ENCODE measurements around the gene PDE10A. TPM values are rescaled to one million over a fixed set of nuclear protein-coding genes. Genes with fewer than 3 reads are reported as not detected.

PDE10A gene
- total RNA-seq, 6 donors from 2014 or later, result 0.89 to 4.9 (median 1.4) TPM

DNA sequence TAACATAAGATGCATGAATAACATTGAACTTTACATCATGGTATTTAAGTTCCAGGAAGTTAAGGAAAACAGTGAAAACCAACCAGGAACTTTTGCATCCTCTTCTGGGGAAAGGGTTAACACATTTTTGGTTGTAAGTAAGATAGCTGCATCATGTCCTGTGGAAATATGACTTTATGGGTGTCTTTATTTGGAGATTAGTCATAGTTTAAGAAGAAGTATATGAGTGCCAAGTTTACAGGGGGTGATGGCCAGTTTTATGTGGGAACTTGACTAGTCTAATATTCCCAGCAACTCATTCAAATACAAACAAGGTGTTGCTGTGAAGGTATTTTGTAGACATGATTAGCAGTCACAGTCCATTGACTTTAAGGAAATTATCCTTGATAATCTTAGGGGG, 78.0 kb downstream of the PDE10A start:
- no peak for ATAC-seq (ENCODE audit: low FRiP score in 2 of 2)
- TF ChIP-seq POLR2A (IDR thresholded peaks at IDR 0.05), result no peak
- no peak for TF ChIP-seq EP300 (IDR thresholded peaks at IDR 0.05)
- no peak for TF ChIP-seq POLR2AphosphoS5 (IDR thresholded peaks at IDR 0.05)
- TF ChIP-seq, protein P1, sequence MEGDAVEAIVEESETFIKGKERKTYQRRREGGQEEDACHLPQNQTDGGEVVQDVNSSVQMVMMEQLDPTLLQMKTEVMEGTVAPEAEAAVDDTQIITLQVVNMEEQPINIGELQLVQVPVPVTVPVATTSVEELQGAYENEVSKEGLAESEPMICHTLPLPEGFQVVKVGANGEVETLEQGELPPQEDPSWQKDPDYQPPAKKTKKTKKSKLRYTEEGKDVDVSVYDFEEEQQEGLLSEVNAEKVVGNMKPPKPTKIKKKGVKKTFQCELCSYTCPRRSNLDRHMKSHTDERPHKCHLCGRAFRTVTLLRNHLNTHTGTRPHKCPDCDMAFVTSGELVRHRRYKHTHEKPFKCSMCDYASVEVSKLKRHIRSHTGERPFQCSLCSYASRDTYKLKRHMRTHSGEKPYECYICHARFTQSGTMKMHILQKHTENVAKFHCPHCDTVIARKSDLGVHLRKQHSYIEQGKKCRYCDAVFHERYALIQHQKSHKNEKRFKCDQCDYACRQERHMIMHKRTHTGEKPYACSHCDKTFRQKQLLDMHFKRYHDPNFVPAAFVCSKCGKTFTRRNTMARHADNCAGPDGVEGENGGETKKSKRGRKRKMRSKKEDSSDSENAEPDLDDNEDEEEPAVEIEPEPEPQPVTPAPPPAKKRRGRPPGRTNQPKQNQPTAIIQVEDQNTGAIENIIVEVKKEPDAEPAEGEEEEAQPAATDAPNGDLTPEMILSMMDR (IDR thresholded peaks at IDR 0.05), result no peak
- peaks cover 0 to 4% (median 0%) of the 10 kb centered on the region in 4 donors for H3K9me3 ChIP-seq

DNA sequence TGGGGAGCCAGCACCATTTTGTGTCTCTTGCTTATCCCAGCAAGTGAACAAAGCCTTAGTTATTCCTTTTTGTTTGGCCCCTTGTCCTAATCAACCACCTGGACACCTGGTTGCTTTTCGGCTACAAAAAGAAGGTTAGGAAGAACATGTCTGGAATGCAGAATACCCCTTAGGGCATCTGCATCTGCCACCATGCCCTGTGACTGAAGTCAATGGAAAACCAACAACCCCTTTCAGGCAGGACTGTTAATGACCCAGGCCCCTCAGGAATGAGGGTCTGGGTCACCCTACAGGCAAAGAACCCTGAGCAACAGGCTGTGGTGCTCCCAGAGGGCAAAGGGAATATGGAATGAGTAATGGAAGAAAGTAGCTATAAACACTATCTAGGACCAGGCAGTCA, 78.5 kb downstream of the PDE10A start:
- H3K4me1 ChIP-seq, result no peaks in the 10 kb centered on the region
- H3K9me3 ChIP-seq, result peaks cover 0 to 4% (median 0%) of the 10 kb centered on the region in 4 donors
- WGBS, 2 donors, result 95% methylated on average over 1 of the region's 1 CpG; no CpG with 5 or more reads in 1 of the 2 donors
- H3K4me3 ChIP-seq, result no peak overlapping the region
- H3K36me3 ChIP-seq, result no peaks in the 10 kb centered on the region
- no peaks in the 10 kb centered on the region for H3K27me3 ChIP-seq
- no peak for DNase-seq
- no peak for ATAC-seq (ENCODE audit: low FRiP score in 2 of 2)
- H3K27ac ChIP-seq, result no peak overlapping the region
- TF ChIP-seq POLR2AphosphoS5 (IDR thresholded peaks at IDR 0.05) (no peak), EP300 (IDR thresholded peaks at IDR 0.05) (no peak), POLR2A (IDR thresholded peaks at IDR 0.05) (no peak)
- TF ChIP-seq, protein P1 (IDR thresholded peaks at IDR 0.05), result no peak

More for the DNA sequence above, 78.0 kb downstream of the PDE10A start:
- Histone ChIP-seq H3K4me3 (no peak overlapping the region), H3K4me1 (no peaks in the 10 kb centered on the region), H3K27ac (no peak overlapping the region), H3K27me3 (no peaks in the 10 kb centered on the region), H3K36me3 (no peaks in the 10 kb centered on the region)
- DNase-seq, result no peak

DNA sequence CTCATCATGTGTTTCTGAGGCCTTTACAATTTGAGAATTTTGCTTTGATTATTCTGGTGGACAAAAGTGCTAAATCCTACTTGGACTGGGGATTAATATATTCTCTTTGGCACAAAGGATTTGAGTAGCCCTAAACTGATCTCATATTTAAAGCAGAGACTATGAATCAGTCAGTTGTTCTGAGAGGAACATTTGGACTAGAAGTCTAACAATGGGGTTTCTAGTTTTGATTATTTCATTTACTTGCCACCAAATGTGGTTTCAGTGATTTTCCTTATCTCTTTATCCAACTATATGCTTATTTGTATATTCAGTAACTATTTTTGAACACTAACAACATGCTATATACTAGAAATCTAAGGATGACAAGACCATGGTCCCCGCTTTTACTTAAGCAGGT, 81.4 kb downstream of the PDE10A start:
- H3K4me1 ChIP-seq, result no peaks in the 10 kb centered on the region
- ATAC-seq (ENCODE audit: low FRiP score in 2 of 2), result no peak
- TF ChIP-seq POLR2AphosphoS5 (IDR thresholded peaks at IDR 0.05) (no peak), POLR2A (IDR thresholded peaks at IDR 0.05) (no peak), EP300 (IDR thresholded peaks at IDR 0.05) (no peak)
- TF ChIP-seq, protein P1 (IDR thresholded peaks at IDR 0.05), result no peak
- DNase-seq, result no peak
- WGBS, 2 donors, result 88 to 89% methylated on average over 1 of the region's 1 CpG
- H3K36me3 ChIP-seq, result no peaks in the 10 kb centered on the region
- no peaks in the 10 kb centered on the region for H3K27me3 ChIP-seq
- no peak overlapping the region for H3K27ac ChIP-seq
- no peak overlapping the region for H3K4me3 ChIP-seq
- peaks cover 0 to 4% (median 0%) of the 10 kb centered on the region in 4 donors for H3K9me3 ChIP-seq

DNA sequence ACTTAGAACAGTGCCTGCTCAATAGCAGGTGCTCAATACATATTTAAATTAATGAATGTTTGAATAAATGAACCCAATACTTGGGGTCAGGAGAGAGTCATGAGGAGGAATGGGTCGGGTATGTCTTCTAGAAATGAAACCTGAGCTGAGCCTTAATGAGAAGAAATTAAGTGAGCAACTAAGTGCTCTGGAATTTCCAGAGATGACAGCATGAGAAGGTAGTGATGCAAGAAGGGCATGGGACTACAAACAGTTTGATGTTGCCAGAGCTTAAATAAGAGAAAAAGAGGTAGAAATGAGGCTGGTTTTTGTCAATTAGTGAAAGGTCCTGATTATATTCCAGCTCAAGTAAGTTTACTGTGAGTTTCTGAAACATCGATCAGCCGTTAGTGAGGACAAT, 82.9 kb downstream of the PDE10A start:
- H3K4me3 ChIP-seq, result no peak overlapping the region
- no peak for DNase-seq

DNA sequence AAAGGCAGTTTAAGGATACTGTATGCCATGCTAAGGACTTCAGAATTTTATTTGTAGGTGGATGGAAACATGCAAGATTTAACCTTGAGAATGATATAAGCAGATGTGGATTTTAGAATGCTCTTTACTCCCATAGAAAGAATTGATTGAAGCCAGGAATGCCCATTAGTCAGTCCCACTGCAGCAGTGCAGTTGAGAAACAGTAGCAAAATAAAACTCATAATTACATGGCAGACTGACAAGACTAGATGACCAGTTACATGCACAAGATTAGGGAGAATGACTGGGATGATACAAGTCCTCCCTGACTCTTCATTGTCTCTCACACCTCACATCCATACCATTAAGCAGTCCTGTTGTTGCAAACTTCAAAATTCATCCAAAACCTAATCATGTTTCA, 83.9 kb downstream of the PDE10A start:
- no peak for ATAC-seq (ENCODE audit: low FRiP score in 2 of 2)
- DNase-seq, result no peak
- Histone ChIP-seq H3K4me3 (no peak overlapping the region), H3K9me3 (no peaks in the 10 kb centered on the region), H3K36me3 (no peaks in the 10 kb centered on the region), H3K4me1 (no peaks in the 10 kb centered on the region), H3K27me3 (no peaks in the 10 kb centered on the region), H3K27ac (no peak overlapping the region)
- TF ChIP-seq POLR2A (IDR thresholded peaks at IDR 0.05), result no peak
- TF ChIP-seq POLR2AphosphoS5 (IDR thresholded peaks at IDR 0.05), result no peak
- TF ChIP-seq, protein P1 (IDR thresholded peaks at IDR 0.05), result no peak
- no peak for TF ChIP-seq EP300 (IDR thresholded peaks at IDR 0.05)

More for the DNA sequence above, 82.9 kb downstream of the PDE10A start:
- no peak for ATAC-seq (ENCODE audit: low FRiP score in 2 of 2)
- no peaks in the 10 kb centered on the region for H3K36me3 ChIP-seq
- no peaks in the 10 kb centered on the region for H3K27me3 ChIP-seq
- no peak overlapping the region for H3K27ac ChIP-seq
- H3K4me1 ChIP-seq, result no peaks in the 10 kb centered on the region
- no peak for TF ChIP-seq EP300 (IDR thresholded peaks at IDR 0.05)
- no peak for TF ChIP-seq POLR2A (IDR thresholded peaks at IDR 0.05)
- no peak for TF ChIP-seq POLR2AphosphoS5 (IDR thresholded peaks at IDR 0.05)
- TF ChIP-seq, protein P1 (IDR thresholded peaks at IDR 0.05), result no peak
- H3K9me3 ChIP-seq, result no peaks in the 10 kb centered on the region
- WGBS, 2 donors, result 88 to 95% methylated on average over 3 of the region's 3 CpGs
